Erythroblast (primary cell): ENCODE data around the gene NRG3.

ENCODE experiments used
- GATA1 ChIP-seq: IDR thresholded peaks from 2 replicates; pipeline ENCODE4 v1.6.1; 2011; ENCODE audit warnings: low read depth, mild to moderate bottlenecking, control low read depth, low read length, moderate library complexity
- POLR2A ChIP-seq: IDR thresholded peaks from 2 replicates; pipeline ENCODE4 v1.6.1; 2011; ENCODE audit warnings: mild to moderate bottlenecking, low read length

- TF ChIP-seq POLR2A, result no peak
- TF ChIP-seq GATA1, result no peak
These were observed 370.2 kb downstream of the NRG3 start for GRCh38 chr10:82245157-82245556.
